ENCODE results near the gene EGFL8. TPM values are rescaled to one million over a fixed set of nuclear protein-coding genes. Genes with fewer than 3 reads are reported as not detected.

The EGFL8 gene
- total RNA-seq, 1 donor from 2014 or later = 2.7 TPM

- no peak for DNase-seq
Observed at GRCh38 chr6:32168807-32169591, 4.6 kb downstream of the EGFL8 start.

GRCh38 chr6:32170294-32170693, 5.9 kb downstream of the EGFL8 start:
- DNase-seq = no peak

GRCh38 chr6:32171234-32171633, 6.8 kb downstream of the EGFL8 start:
- no peak for DNase-seq

GRCh38 chr6:32173051-32173727, 8.8 kb downstream of the EGFL8 start:
- no peak for DNase-seq

- DNase-seq = no peak
Observed at GRCh38 chr6:32174416-32174815, 10.0 kb downstream of the EGFL8 start.

GRCh38 chr6:32175322-32175710, 10.9 kb downstream of the EGFL8 start:
- no peak for DNase-seq

GRCh38 chr6:32175711-32176475, 11.5 kb downstream of the EGFL8 start, which contains the start of gene AGPAT1:
TSS of gene AGPAT1 (minus strand) at chr6:32176084. CDS start at chr6:32171496, 4,588 bp downstream.
- DNase-seq = peak; percentile 97

- no peak for DNase-seq
Observed at GRCh38 chr6:32176476-32177182, 12.2 kb downstream of the EGFL8 start.

GRCh38 chr6:32177183-32177787, 12.9 kb downstream of the EGFL8 start:
- peak; percentile 79 for DNase-seq

GRCh38 chr6:32177788-32178546, 13.6 kb downstream of the EGFL8 start, which contains the start of gene RNF5:
TSS of gene RNF5 (plus strand) at chr6:32178405. CDS start at chr6:32178512, 107 bp downstream.
- peak; percentile 100 for DNase-seq

GRCh38 chr6:32178547-32179440, 14.4 kb downstream of the EGFL8 start:
- peak; percentile 41 for DNase-seq

GRCh38 chr6:32179766-32180405, 15.5 kb downstream of the EGFL8 start:
- no peak for DNase-seq

- DNase-seq = no peak
Observed at GRCh38 chr6:32181148-32181702, 16.8 kb downstream of the EGFL8 start.

- no peak for DNase-seq
Observed at GRCh38 chr6:32181915-32182529, 17.6 kb downstream of the EGFL8 start.

GRCh38 chr6:32182555-32182981, 18.2 kb downstream of the EGFL8 start:
- no peak for DNase-seq

GRCh38 chr6:32183030-32183429, 18.6 kb downstream of the EGFL8 start:
- no peak for DNase-seq

- no peak for DNase-seq
Observed at GRCh38 chr6:32183483-32184083, 19.2 kb downstream of the EGFL8 start.

- DNase-seq = no peak
Observed at GRCh38 chr6:32184084-32184640, 19.8 kb downstream of the EGFL8 start, which contains the start of gene AGER. TSS of gene AGER (minus strand) at chr6:32184253. CDS start at chr6:32184222, 31 bp downstream.
